ENCODE measurements around the gene ZNF655. TPM values are rescaled to one million over a fixed set of nuclear protein-coding genes. Genes with fewer than 3 reads are reported as not detected.

ZNF655 gene
- total and polyA plus RNA-seq, 2 donors (not counting 3 experiments of a cell fraction or from before 2014, with no cell fraction given), result 16.9 to 20.4 TPM

DNA sequence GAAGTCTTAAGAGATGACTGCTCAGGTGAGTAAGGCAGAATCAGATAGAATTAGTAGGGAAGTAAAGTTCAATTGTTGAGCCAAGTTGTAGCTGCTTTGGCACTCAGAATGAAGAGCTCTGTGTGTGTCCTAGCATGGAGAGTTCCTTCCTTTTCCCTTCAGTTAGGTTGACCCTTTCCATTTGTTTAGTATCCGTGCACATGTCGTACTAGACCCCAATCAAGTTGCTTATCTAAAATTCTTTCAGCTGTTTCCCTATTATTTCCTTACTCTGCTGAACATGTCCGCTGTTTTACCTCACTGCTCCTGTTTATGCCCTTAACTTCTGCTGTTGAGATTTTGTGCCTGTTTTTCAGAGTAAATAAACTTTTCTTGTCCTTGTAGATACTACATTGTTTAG, 13.3 kb downstream of the ZNF655 start:
- Histone ChIP-seq H4K20me1 (replicated peaks; ENCODE audit: control insufficient read depth, extremely low read depth, insufficient read depth, low read length) (no peaks in the 10 kb centered on the region), H3K9ac (replicated peaks; ENCODE audit: extremely low read depth, insufficient read depth, low read length) (no peak overlapping the region), H3K9me3 (replicated peaks; ENCODE audit: control insufficient read depth, insufficient read depth, low read length) (no peaks in the 10 kb centered on the region), H3K36me3 (ENCODE audit: control insufficient read depth in 2 of 2, extremely low read depth in 1 of 2, insufficient read depth in 2 of 2, low read length in 2 of 2) (peaks cover 0 to 2% of the 10 kb centered on the region in 2 experiments), H3K4me1 (ENCODE audit: control insufficient read depth, extremely low read depth, insufficient read depth, low read length) (no peaks in the 10 kb centered on the region), H3K79me2 (ENCODE audit: control insufficient read depth, insufficient read depth, low read length) (no peaks in the 10 kb centered on the region), H2AFZ (ENCODE audit: low read depth, low read length) (no peak overlapping the region), H3K4me2 (ENCODE audit: insufficient read depth, low read length) (no peak overlapping the region), H3K27me3 (ENCODE audit: control insufficient read depth in 2 of 2, insufficient read depth in 2 of 2, low read length in 2 of 2) (no peaks in the 10 kb centered on the region), H3K9me1 (replicated peaks; ENCODE audit: control insufficient read depth, extremely low read depth, insufficient read depth, low read length) (no peaks in the 10 kb centered on the region), H3K4me3 (replicated peaks in 1 of 3; ENCODE audit: insufficient read depth in 1 of 3, low read depth in 1 of 3, low read length in 3 of 3) (no peak overlapping the region), H3K27ac (ENCODE audit: insufficient read depth, low read depth, low read length) (no peak overlapping the region)
- intact Hi-C loops (cut with micrococcal nuclease) (no loop called here), dilution Hi-C loops (cut with MboI; ENCODE audit: extremely low pct_ligation_motif_present, low sequenced_read_pairs) (no loop called here)
- no TSS peak for BruUV-seq (replicated peaks)
- FAIRE-seq, result no peak
- CTCF ChIA-PET, result interaction anchor here (1.4 kb wide), 1 partner anchor 9 kb away, joined by 7 read pairs; no protein-coding TSS in a partner anchor
- no peak for TF ChIP-seq EZH2 (IDR thresholded peaks at IDR 0.05; ENCODE audit: borderline replicate concordance, low read depth, low read length, severe bottlenecking)
- TF ChIP-seq JUN (IDR thresholded peaks at IDR 0.05; ENCODE audit: borderline replicate concordance, insufficient read depth, insufficient read length, low read depth), result no peak
- TF ChIP-seq, protein P1, sequence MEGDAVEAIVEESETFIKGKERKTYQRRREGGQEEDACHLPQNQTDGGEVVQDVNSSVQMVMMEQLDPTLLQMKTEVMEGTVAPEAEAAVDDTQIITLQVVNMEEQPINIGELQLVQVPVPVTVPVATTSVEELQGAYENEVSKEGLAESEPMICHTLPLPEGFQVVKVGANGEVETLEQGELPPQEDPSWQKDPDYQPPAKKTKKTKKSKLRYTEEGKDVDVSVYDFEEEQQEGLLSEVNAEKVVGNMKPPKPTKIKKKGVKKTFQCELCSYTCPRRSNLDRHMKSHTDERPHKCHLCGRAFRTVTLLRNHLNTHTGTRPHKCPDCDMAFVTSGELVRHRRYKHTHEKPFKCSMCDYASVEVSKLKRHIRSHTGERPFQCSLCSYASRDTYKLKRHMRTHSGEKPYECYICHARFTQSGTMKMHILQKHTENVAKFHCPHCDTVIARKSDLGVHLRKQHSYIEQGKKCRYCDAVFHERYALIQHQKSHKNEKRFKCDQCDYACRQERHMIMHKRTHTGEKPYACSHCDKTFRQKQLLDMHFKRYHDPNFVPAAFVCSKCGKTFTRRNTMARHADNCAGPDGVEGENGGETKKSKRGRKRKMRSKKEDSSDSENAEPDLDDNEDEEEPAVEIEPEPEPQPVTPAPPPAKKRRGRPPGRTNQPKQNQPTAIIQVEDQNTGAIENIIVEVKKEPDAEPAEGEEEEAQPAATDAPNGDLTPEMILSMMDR (IDR thresholded peaks at IDR 0.05; ENCODE audit: extremely low read depth in 1 of 2, insufficient read depth in 1 of 2, low read depth in 1 of 2, low read length in 2 of 2), result no peak
- TF ChIP-seq POLR2A (IDR thresholded peaks at IDR 0.05; ENCODE audit: low read depth, low read length), result no peak
- TF ChIP-seq FOS (IDR thresholded peaks at IDR 0.05; ENCODE audit: borderline replicate concordance, insufficient read depth, low read length), result no peak
- TF ChIP-seq, protein P2, sequence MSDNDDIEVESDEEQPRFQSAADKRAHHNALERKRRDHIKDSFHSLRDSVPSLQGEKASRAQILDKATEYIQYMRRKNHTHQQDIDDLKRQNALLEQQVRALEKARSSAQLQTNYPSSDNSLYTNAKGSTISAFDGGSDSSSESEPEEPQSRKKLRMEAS (IDR thresholded peaks at IDR 0.05; ENCODE audit: insufficient read depth, insufficient read length), result no peak
- TF ChIP-seq POLR2AphosphoS5 (IDR thresholded peaks at IDR 0.05; ENCODE audit: insufficient read depth, low read depth, low read length), result no peak
- TF ChIP-seq GATA2 (IDR thresholded peaks at IDR 0.05; ENCODE audit: insufficient read depth, insufficient read length, low read depth, low read length), result no peak
- no peak for TF ChIP-seq MYC (IDR thresholded peaks at IDR 0.05; ENCODE audit: low read depth, low read length)
- DNase-seq (ENCODE audit: low read depth, low spot score), result peak; percentile 12
- POLR2A ChIA-PET, result no interaction called here

All from endothelial cell of umbilical vein (primary cell).